ENCODE data around the gene FXYD2. TPM values are rescaled to one million over a fixed set of nuclear protein-coding genes. Genes with fewer than 3 reads are reported as not detected.
A peak's percentile ranks its signal among the peaks of the same experiment; 100 is the strongest.

FXYD2 gene
- total RNA-seq, 1 donor from 2014 or later: not detected

- Histone ChIP-seq H3K4me1 (ENCODE audit: insufficient read depth, low read length) (peaks cover 23% of the 10 kb centered on the region), H3K36me3 (ENCODE audit: insufficient read depth, low read length) (no peaks in the 10 kb centered on the region), H3K27ac (ENCODE audit: low read depth, low read length) (no peak overlapping the region), H2AFZ (ENCODE audit: low read depth, low read length) (peak overlapping the region; percentile 74), H3K27me3 (ENCODE audit: insufficient read depth, low read length) (no peaks in the 10 kb centered on the region), H3K79me2 (ENCODE audit: insufficient read depth, low read length) (no peaks in the 10 kb centered on the region), H3K9me3 (ENCODE audit: insufficient read depth, low read depth, low read length) (no peaks in the 10 kb centered on the region), H4K20me1 (ENCODE audit: insufficient read depth, low read length) (no peaks in the 10 kb centered on the region), H3K4me2 (ENCODE audit: low read length) (no peak overlapping the region), H3K9ac (ENCODE audit: low read length) (no peak overlapping the region), H3K4me3 (ENCODE audit: insufficient read depth, low read depth, low read length) (no peak overlapping the region)
- H3K27me3 Mint-ChIP-seq (ENCODE audit: low read depth, unreplicated experiment): peaks cover 14% of the 10 kb centered on the region
- no peak for DNase-seq (ENCODE audit: low read depth)
- no peaks in the 10 kb centered on the region for H3K9me3 Mint-ChIP-seq (ENCODE audit: unreplicated experiment)
- peaks cover 27% of the 10 kb centered on the region for H3K4me1 Mint-ChIP-seq (ENCODE audit: low read depth, unreplicated experiment)
- peak overlapping the region; percentile 41 for H3K27ac Mint-ChIP-seq (ENCODE audit: unreplicated experiment)
- TF ChIP-seq EZH2 (IDR thresholded peaks at IDR 0.05; ENCODE audit: insufficient read depth, low read length) (no peak), CTCF (IDR thresholded peaks at IDR 0.05; ENCODE audit: insufficient read depth, low read depth, low read length) (no peak)
- H3K4me3 Mint-ChIP-seq (ENCODE audit: unreplicated experiment): no peak overlapping the region
- no peak for FAIRE-seq
- H3K36me3 Mint-ChIP-seq (ENCODE audit: low read depth, unreplicated experiment): no peaks in the 10 kb centered on the region
Observed at GRCh38 chr11:117816846-117817367, 7.6 kb downstream of the FXYD2 start.

- H3K4me2 ChIP-seq (ENCODE audit: low read length): no peak overlapping the region
- H2AFZ ChIP-seq (ENCODE audit: low read depth, low read length): peak overlapping the region; percentile 15
- H3K4me1 Mint-ChIP-seq (ENCODE audit: low read depth, unreplicated experiment): peaks cover 27% of the 10 kb centered on the region
- no peaks in the 10 kb centered on the region for H3K79me2 ChIP-seq (ENCODE audit: insufficient read depth, low read length)
- no peak overlapping the region for H3K4me3 Mint-ChIP-seq (ENCODE audit: unreplicated experiment)
- peaks cover 23% of the 10 kb centered on the region for H3K4me1 ChIP-seq (ENCODE audit: insufficient read depth, low read length)
- H4K20me1 ChIP-seq (ENCODE audit: insufficient read depth, low read length): no peaks in the 10 kb centered on the region
- no peak for FAIRE-seq
- no peak overlapping the region for H3K27ac ChIP-seq (ENCODE audit: low read depth, low read length)
- peaks cover 20% of the 10 kb centered on the region for H3K27me3 Mint-ChIP-seq (ENCODE audit: low read depth, unreplicated experiment)
- H3K4me3 ChIP-seq (ENCODE audit: insufficient read depth, low read depth, low read length): no peak overlapping the region
- no peaks in the 10 kb centered on the region for H3K9me3 Mint-ChIP-seq (ENCODE audit: unreplicated experiment)
- DNase-seq (ENCODE audit: low read depth): peak; percentile 45
- no peaks in the 10 kb centered on the region for H3K27me3 ChIP-seq (ENCODE audit: insufficient read depth, low read length)
- no peaks in the 10 kb centered on the region for H3K36me3 Mint-ChIP-seq (ENCODE audit: low read depth, unreplicated experiment)
- no peaks in the 10 kb centered on the region for H3K9me3 ChIP-seq (ENCODE audit: insufficient read depth, low read depth, low read length)
- no peak overlapping the region for H3K9ac ChIP-seq (ENCODE audit: low read length)
- TF ChIP-seq CTCF (IDR thresholded peaks at IDR 0.05; ENCODE audit: insufficient read depth, low read depth, low read length) (no peak), EZH2 (IDR thresholded peaks at IDR 0.05; ENCODE audit: insufficient read depth, low read length) (no peak)
- H3K27ac Mint-ChIP-seq (ENCODE audit: unreplicated experiment): peak overlapping the region; percentile 42
- no peaks in the 10 kb centered on the region for H3K36me3 ChIP-seq (ENCODE audit: insufficient read depth, low read length)
Observed at GRCh38 chr11:117816151-117816741, 8.3 kb downstream of the FXYD2 start.

DNA sequence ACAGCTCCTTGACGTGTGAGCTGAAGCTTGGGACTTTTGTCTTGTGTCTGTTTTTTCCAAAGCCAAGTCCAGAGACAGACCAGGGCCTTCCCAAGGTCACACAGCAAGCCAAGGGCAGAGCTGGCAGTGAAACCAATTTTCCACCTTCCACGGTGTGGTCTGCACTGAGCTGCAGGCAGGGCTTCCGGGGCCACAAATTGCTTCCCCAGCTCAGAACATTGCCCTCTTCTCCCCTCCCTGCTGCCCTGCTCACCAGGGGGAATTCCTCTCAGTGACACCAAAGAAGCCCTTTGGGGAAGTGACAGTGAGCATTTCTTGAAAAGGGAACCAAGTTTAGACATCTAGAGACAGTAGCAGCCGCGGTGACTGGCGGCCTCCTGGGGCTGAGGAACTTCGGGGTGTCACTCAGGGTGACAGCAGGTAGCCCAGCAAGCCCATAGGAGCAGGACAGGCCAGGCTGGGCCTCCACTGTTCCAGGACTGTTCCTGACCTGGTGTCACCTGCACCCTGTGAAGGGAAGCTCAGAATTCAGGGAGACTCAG, 9.2 kb downstream of the FXYD2 start:
- Mint-ChIP-seq H3K27ac (ENCODE audit: unreplicated experiment) (no peak overlapping the region), H3K9me3 (ENCODE audit: unreplicated experiment) (no peaks in the 10 kb centered on the region), H3K27me3 (ENCODE audit: low read depth, unreplicated experiment) (peaks cover 28% of the 10 kb centered on the region), H3K4me3 (ENCODE audit: unreplicated experiment) (no peak overlapping the region), H3K36me3 (ENCODE audit: low read depth, unreplicated experiment) (no peaks in the 10 kb centered on the region), H3K4me1 (ENCODE audit: low read depth, unreplicated experiment) (peaks cover 27% of the 10 kb centered on the region)
- Histone ChIP-seq H3K27me3 (ENCODE audit: insufficient read depth, low read length) (no peaks in the 10 kb centered on the region), H2AFZ (ENCODE audit: low read depth, low read length) (no peak overlapping the region), H3K4me1 (ENCODE audit: insufficient read depth, low read length) (peaks cover 23% of the 10 kb centered on the region), H4K20me1 (ENCODE audit: insufficient read depth, low read length) (no peaks in the 10 kb centered on the region), H3K79me2 (ENCODE audit: insufficient read depth, low read length) (no peaks in the 10 kb centered on the region), H3K4me2 (ENCODE audit: low read length) (no peak overlapping the region), H3K27ac (ENCODE audit: low read depth, low read length) (no peak overlapping the region), H3K36me3 (ENCODE audit: insufficient read depth, low read length) (no peaks in the 10 kb centered on the region), H3K4me3 (ENCODE audit: insufficient read depth, low read depth, low read length) (no peak overlapping the region), H3K9ac (ENCODE audit: low read length) (no peak overlapping the region), H3K9me3 (ENCODE audit: insufficient read depth, low read depth, low read length) (no peaks in the 10 kb centered on the region)
- no peak for TF ChIP-seq EZH2 (IDR thresholded peaks at IDR 0.05; ENCODE audit: insufficient read depth, low read length)
- TF ChIP-seq CTCF (IDR thresholded peaks at IDR 0.05; ENCODE audit: insufficient read depth, low read depth, low read length): no peak
- no peak for DNase-seq (ENCODE audit: low read depth)
- no peak for FAIRE-seq
